Smooth muscle cell (in vitro differentiated cells): Measurements from ENCODE around the gene PRR3. TPM values are rescaled to one million over a fixed set of nuclear protein-coding genes. Genes with fewer than 3 reads are reported as not detected.

Experiments
- DNase-seq: peaks from one replicate; lab custom pipeline; 2025; ENCODE audit not compliant: unreplicated experiment; lab: John Stamatoyannopoulos, UW
- H2AFZ ChIP-seq: fragments of 200-600 bp; sonication (generic); 2 replicates; pipeline ENCODE4 v1.6.0; 2016; ENCODE audit warnings: antibody characterized with exemption, low read depth, mild to moderate bottlenecking
- H3F3A ChIP-seq: fragments of 200-600 bp; sonication (generic); 2 replicates; pipeline ENCODE4 v1.6.0; 2017; ENCODE audit warnings: antibody characterized with exemption, low read depth
- H3K27ac ChIP-seq: fragments of 200-600 bp; sonication (generic); 2 replicates; pipeline ENCODE4 v1.5.1; 2016; ENCODE audit warnings: low read depth, mild to moderate bottlenecking
- H3K27me3 ChIP-seq: fragments of 200-600 bp; sonication (generic); 2 replicates; pipeline ENCODE4 v1.6.1; 2016; ENCODE audit warnings: low read depth, mild to moderate bottlenecking
- H3K36me3 ChIP-seq: fragments of 200-600 bp; sonication (generic); 2 replicates; pipeline ENCODE4 v1.5.1; 2016; ENCODE audit warnings: low read depth
- H3K4me1 ChIP-seq: fragments of 200-600 bp; sonication (generic); 2 replicates; pipeline ENCODE4 v1.5.1; 2016; ENCODE audit warnings: low read depth
- H3K4me2 ChIP-seq: fragments of 200-600 bp; sonication (generic); 2 replicates; pipeline ENCODE4 v1.6.0; 2016; ENCODE audit warnings: mild to moderate bottlenecking
- H3K4me3 ChIP-seq: fragments of 200-600 bp; sonication (generic); 2 replicates; pipeline ENCODE4 v1.5.1; 2016; ENCODE audit warnings: mild to moderate bottlenecking
- H3K79me2 ChIP-seq: fragments of 200-600 bp; sonication (generic); 2 replicates; pipeline ENCODE4 v1.6.0; 2016; ENCODE audit warnings: low read depth, mild to moderate bottlenecking
- H3K9ac ChIP-seq: fragments of 200-600 bp; sonication (generic); 2 replicates; pipeline ENCODE4 v1.6.0; 2016; ENCODE audit warnings: low read depth
- H3K9me3 ChIP-seq: fragments of 200-600 bp; sonication (generic); replicated peaks from 2 replicates; pipeline ENCODE4 v1.5.1; 2016; ENCODE audit warnings: low read depth
- H4K20me1 ChIP-seq: fragments of 200-600 bp; sonication (generic); 2 replicates; pipeline ENCODE4 v1.6.0; 2016; ENCODE audit warnings: low read depth
- CTCF ChIP-seq: fragments of 200-600 bp; sonication (generic); IDR thresholded peaks from 2 replicates; pipeline ENCODE4 v1.5.1; 2017; ENCODE audit warnings: borderline replicate concordance, mild to moderate bottlenecking, antibody characterized with exemption; ENCODE audit not compliant: insufficient read depth, poor library complexity, severe bottlenecking
- WGBS: methylation state at CpG from one replicate; pipeline ENCODE4 v1.1.7; 2016; ENCODE audit warnings: low lambda C conversion rate; 5-methylcytosine and 5-hydroxymethylcytosine counted together
- polyA plus RNA-seq: library from polyadenylated mRNA; unstranded; fragments of >200 nt; fragmentation: Nextera tagmentation; extraction: Ambion mirVana; gene quantifications from 2 replicates; pipeline ENCODE4 v1.2.1, GENCODE V29; 2016
- total RNA-seq: library from RNA; depleted of rRNA; stranded (reverse); fragments of >200 nt; gene quantifications from 2 replicates; pipeline ENCODE4 v1.2.3, GENCODE V29; 2014

PRR3 gene
- total and polyA plus RNA-seq, 2 experiments from 2014 or later = 13.1 to 29.4 TPM

GRCh38 chr6:30562470-30563425 lies 5.7 kb downstream of the PRR3 start:
- DNase-seq = no peak
- WGBS = 97% methylated on average over 14 of the region's 14 CpGs
- Histone ChIP-seq H3F3A (peaks cover 7% of the 10 kb centered on the region), H3K4me3 (no peak overlapping the region), H3K4me2 (no peak overlapping the region), H2AFZ (no peak overlapping the region), H3K27ac (no peak overlapping the region), H3K36me3 (no peaks in the 10 kb centered on the region), H3K79me2 (peaks cover 31% of the 10 kb centered on the region), H3K4me1 (peaks cover 5% of the 10 kb centered on the region), H4K20me1 (no peaks in the 10 kb centered on the region), H3K9me3 (no peaks in the 10 kb centered on the region), H3K27me3 (no peaks in the 10 kb centered on the region), H3K9ac (no peak overlapping the region)
- TF ChIP-seq CTCF = no peak

GRCh38 chr6:30564114-30564513 lies 7.0 kb downstream of the PRR3 start:
- Histone ChIP-seq H2AFZ (no peak overlapping the region), H3K27me3 (no peaks in the 10 kb centered on the region)
- 100% methylated on average over 1 of the region's 1 CpG for WGBS

GRCh38 chr6:30565772-30566171 lies 8.7 kb downstream of the PRR3 start:
- no peak overlapping the region for H3K27ac ChIP-seq
- no peak overlapping the region for H3K9ac ChIP-seq
- H3K79me2 ChIP-seq = peaks cover 14% of the 10 kb centered on the region
- H3K4me3 ChIP-seq = no peak overlapping the region
- H3K36me3 ChIP-seq = no peaks in the 10 kb centered on the region
- no peak for TF ChIP-seq CTCF
- H4K20me1 ChIP-seq = no peaks in the 10 kb centered on the region
- H3K4me2 ChIP-seq = no peak overlapping the region
- no peaks in the 10 kb centered on the region for H3K27me3 ChIP-seq
- H2AFZ ChIP-seq = no peak overlapping the region
- DNase-seq = no peak
- peaks cover 7% of the 10 kb centered on the region for H3F3A ChIP-seq
- H3K9me3 ChIP-seq = no peaks in the 10 kb centered on the region
- peaks cover 6% of the 10 kb centered on the region for H3K4me1 ChIP-seq

More at GRCh38 chr6:30564114-30564513, 7.0 kb downstream of the PRR3 start:
- Histone ChIP-seq H3K27ac (no peak overlapping the region), H3K9ac (no peak overlapping the region), H4K20me1 (no peaks in the 10 kb centered on the region), H3K4me3 (no peak overlapping the region), H3K36me3 (no peaks in the 10 kb centered on the region), H3F3A (peaks cover 7% of the 10 kb centered on the region), H3K9me3 (no peaks in the 10 kb centered on the region), H3K4me1 (no peaks in the 10 kb centered on the region), H3K4me2 (no peak overlapping the region), H3K79me2 (peaks cover 17% of the 10 kb centered on the region)
- DNase-seq = no peak
- TF ChIP-seq CTCF = no peak
